Adrenal gland (tissue), 12 donors: Measurements from ENCODE around the gene PTAR1. TPM values are rescaled to one million over a fixed set of nuclear protein-coding genes. Genes with fewer than 3 reads are reported as not detected.

Experiments
- DNase-seq, 7 donors: peaks; one replicate each; pipeline ENCODE4 v3.0.0-alpha.2; 2019 to 2020
- H3K27ac ChIP-seq, 5 donors: fragments of 200-600 bp; sonication (generic) in 4 of 5; 1 replicate in 3 of 5; 2 replicates in 2 of 5; pipeline versions ENCODE4 v1.5.1 to v1.8.0; 2016 to 2020; ENCODE audit warnings: mild to moderate bottlenecking in 1 of 5
- H3K27me3 ChIP-seq: fragments of 200-600 bp; 2 replicates; pipeline ENCODE4 v1.8.0; 2021
- H3K36me3 ChIP-seq, 2 donors: fragments of 200-600 bp; replicated peaks in 1 of 2; 1 replicate in 1 of 2; 2 replicates in 1 of 2; pipeline versions ENCODE4 v1.5.1 to v1.8.0; 2018 to 2022
- H3K4me1 ChIP-seq, 2 donors: fragments of 200-600 bp; replicated peaks in 1 of 2; 1 replicate in 1 of 2; 2 replicates in 1 of 2; pipeline versions ENCODE4 v1.5.1 to v1.8.0; 2018 to 2021
- H3K4me3 ChIP-seq, 4 donors: fragments of 200-600 bp; sonication (generic) in 3 of 4; one replicate each; pipeline ENCODE4 v1.5.1; 2016 to 2018
- H3K9me3 ChIP-seq, 3 donors: fragments of 200-600 bp; sonication (generic) in 1 of 3; replicated peaks in 1 of 3; 1 replicate in 2 of 3; 2 replicates in 1 of 3; pipeline versions ENCODE4 v1.5.1 to v1.8.0; 2016 to 2021
- POLR2A ChIP-seq, 2 donors: fragments of 450-650 bp; IDR thresholded peaks; one replicate each; pipeline ENCODE4 v1.6.1; 2017; ENCODE audit warnings: antibody characterized with exemption in 2 of 2, mild to moderate bottlenecking in 2 of 2, moderate library complexity in 1 of 2
- WGBS, 4 donors: extraction: QIAGEN DNeasy Blood & Tissue Kit in 2 of 4; methylation state at CpG; one replicate each; pipeline versions ENCODE4 v1.1.5 to v1.1.7; 2013 to 2017; 5-methylcytosine and 5-hydroxymethylcytosine counted together
- intact Hi-C, 2 donors: fragments of 100-400 bp; cut with DNase I; formaldehyde crosslinking; loops; one replicate each; pipeline versions ENCODE4 v1.14.1 to v1.15.0; 2022 to 2023
- polyA plus RNA-seq, 3 donors: library from polyadenylated mRNA; stranded (reverse); fragments of 200-250 nt in 2 of 3; fragments of 350-450 nt in 1 of 3; fragmentation: Illumina TruSeq in 1 of 3; extraction: RNeasy Lipid Tissue Mini Kit (QIAGEN cat#74804) in 1 of 3; gene quantifications; one replicate each; pipeline ENCODE4 v1.2.3, GENCODE V29; 2013 to 2014
- total RNA-seq, 9 donors: library from RNA; depleted of rRNA in 4 of 9; stranded (reverse); fragments of >200 nt in 4 of 9; fragments of 120-200 nt in 1 of 9; fragmentation: NEBNext Ultra II Directional in 1 of 9; extraction: Animal tissue kit (Norgen Biotek cat#: 25700) in 1 of 9; gene quantifications; one replicate each; pipeline versions ENCODE4 v1.1.0 to v1.2.4, GENCODE V29; 2013 to 2023
- TF ChIP-seq, protein P1 (sequence below), 6 experiments: fragments of 450-650 bp in 4 of 6; fragments of 200-600 bp in 2 of 6; sonication (generic) in 1 of 6; IDR thresholded peaks; 1 replicate in 5 of 6; 2 replicates in 1 of 6; pipeline versions ENCODE4 v1.5.1 to v1.8.0; 2016 to 2021; ENCODE audit warnings: antibody characterized with exemption in 6 of 6, mild to moderate bottlenecking in 2 of 6, moderate library complexity in 1 of 6
- donor health status: healthy with polysubstance abuse.
- donor health status: Bipolar disorder and iron deficiency.
- donor health status: DM: yes; HTN: yes; CAD: no.
- donor health status: DM: no; HTN: no; CAD: no.
- donor health status: DM: no; HTN: no; CAD: no.
- donor health status: DM: yes; HTN: yes; CAD: no.

Gene PTAR1
- total and polyA plus RNA-seq, 12 donors = 3.7 to 70.4 (median 37.2) TPM

GRCh38 chr9:69797675-69798074 lies 37.9 kb upstream of the PTAR1 start:
- 8 to 30% (median 25%) methylated on average over 1 of the region's 1 CpG for WGBS, 4 donors
- intact Hi-C loops = no loop called here
- TF ChIP-seq POLR2A (IDR thresholded peaks at IDR 0.05) = no peak
- TF ChIP-seq, protein P1, sequence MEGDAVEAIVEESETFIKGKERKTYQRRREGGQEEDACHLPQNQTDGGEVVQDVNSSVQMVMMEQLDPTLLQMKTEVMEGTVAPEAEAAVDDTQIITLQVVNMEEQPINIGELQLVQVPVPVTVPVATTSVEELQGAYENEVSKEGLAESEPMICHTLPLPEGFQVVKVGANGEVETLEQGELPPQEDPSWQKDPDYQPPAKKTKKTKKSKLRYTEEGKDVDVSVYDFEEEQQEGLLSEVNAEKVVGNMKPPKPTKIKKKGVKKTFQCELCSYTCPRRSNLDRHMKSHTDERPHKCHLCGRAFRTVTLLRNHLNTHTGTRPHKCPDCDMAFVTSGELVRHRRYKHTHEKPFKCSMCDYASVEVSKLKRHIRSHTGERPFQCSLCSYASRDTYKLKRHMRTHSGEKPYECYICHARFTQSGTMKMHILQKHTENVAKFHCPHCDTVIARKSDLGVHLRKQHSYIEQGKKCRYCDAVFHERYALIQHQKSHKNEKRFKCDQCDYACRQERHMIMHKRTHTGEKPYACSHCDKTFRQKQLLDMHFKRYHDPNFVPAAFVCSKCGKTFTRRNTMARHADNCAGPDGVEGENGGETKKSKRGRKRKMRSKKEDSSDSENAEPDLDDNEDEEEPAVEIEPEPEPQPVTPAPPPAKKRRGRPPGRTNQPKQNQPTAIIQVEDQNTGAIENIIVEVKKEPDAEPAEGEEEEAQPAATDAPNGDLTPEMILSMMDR (IDR thresholded peaks at IDR 0.05) = no peak
- Histone ChIP-seq H3K27ac (no peak overlapping the region), H3K4me3 (no peak overlapping the region), H3K4me1 (no peaks in the 10 kb centered on the region), H3K36me3 (no peaks in the 10 kb centered on the region), H3K9me3 (no peaks in the 10 kb centered on the region), H3K27me3 (no peaks in the 10 kb centered on the region)
- DNase-seq = no peak

DNA sequence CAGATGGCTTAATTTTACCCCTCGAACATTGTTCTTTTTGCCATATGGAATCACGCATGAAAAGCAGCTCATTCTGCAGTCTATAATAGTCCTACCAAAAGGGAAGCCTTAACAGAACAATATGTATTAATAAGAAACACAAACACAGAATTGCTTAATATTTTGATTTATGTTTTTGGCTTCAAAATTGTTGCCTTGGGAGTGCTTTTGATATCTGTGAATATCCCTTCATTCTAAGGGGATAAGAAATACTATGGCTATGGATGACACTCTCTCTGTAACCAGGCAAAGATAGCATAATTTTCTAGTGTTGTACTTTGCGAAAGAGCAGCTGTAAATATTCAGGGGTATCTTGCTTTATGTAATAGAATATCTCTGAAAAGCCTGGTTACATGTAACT lies 34.5 kb upstream of the PTAR1 start:
- DNase-seq = no peak
- intact Hi-C loops = no loop called here
- Histone ChIP-seq H3K27ac (no peak overlapping the region), H3K4me1 (no peaks in the 10 kb centered on the region), H3K9me3 (no peaks in the 10 kb centered on the region), H3K36me3 (no peaks in the 10 kb centered on the region), H3K4me3 (no peak overlapping the region), H3K27me3 (no peaks in the 10 kb centered on the region)
- 78 to 89% (median 81%) methylated on average over 3 of the region's 3 CpGs for WGBS, 4 donors
- TF ChIP-seq POLR2A (IDR thresholded peaks at IDR 0.05) = no peak
- TF ChIP-seq, protein P1 (IDR thresholded peaks at IDR 0.05) = no peak

DNA sequence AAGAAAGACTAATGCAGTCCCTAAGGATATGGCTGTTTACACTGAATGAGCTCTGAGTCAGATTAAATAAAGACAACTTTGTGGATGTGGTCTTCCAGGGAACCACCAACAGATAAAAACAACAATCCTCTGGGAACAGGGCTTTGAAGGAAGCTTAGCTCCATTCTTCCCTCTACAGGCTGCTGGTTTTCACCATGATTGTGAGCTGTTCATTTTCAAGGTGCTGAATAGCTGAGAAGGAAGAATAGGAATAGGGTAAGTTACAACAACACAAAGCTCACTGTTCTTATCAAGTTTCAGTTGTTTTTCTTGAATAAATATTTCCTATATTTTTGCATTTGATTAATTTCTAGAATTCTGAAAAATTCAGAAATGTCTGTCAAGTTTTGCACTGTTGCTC lies 25.9 kb upstream of the PTAR1 start:
- Histone ChIP-seq H3K9me3 (no peaks in the 10 kb centered on the region), H3K27ac (no peak overlapping the region), H3K36me3 (no peaks in the 10 kb centered on the region), H3K4me1 (no peaks in the 10 kb centered on the region), H3K4me3 (no peak overlapping the region), H3K27me3 (no peaks in the 10 kb centered on the region)
- DNase-seq = no peak
- intact Hi-C loops = no loop called here
- no peak for TF ChIP-seq POLR2A (IDR thresholded peaks at IDR 0.05)
- TF ChIP-seq, protein P1 (IDR thresholded peaks at IDR 0.05) = no peak

DNA sequence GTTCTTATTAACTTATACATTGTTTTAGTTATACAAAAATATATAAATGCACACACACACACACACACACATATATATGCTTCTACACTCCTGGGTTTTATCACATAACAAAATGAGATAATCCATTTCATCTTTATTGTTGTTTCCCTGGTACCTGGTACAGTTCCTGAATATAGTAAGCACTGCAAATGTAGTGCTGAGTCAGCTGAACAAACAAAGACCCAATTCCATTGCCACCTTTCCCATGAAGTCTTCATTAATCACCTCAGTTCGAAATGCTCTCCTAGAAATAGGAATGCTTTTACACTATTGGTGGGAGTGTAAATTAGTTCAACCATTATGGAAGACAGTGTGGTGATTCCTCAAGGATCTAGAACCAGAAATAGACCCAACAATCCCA lies 13.4 kb upstream of the PTAR1 start:
- no peak overlapping the region for H3K4me3 ChIP-seq
- DNase-seq = no peak
- 57 to 72% (median 61%) methylated on average over 1 of the region's 1 CpG for WGBS, 4 donors
- no peak overlapping the region for H3K27ac ChIP-seq
- H3K4me1 ChIP-seq = no peaks in the 10 kb centered on the region
- no peaks in the 10 kb centered on the region for H3K36me3 ChIP-seq
- intact Hi-C loops = no loop called here
- H3K9me3 ChIP-seq = no peaks in the 10 kb centered on the region
- TF ChIP-seq, protein P1 (IDR thresholded peaks at IDR 0.05) = no peak
- TF ChIP-seq POLR2A (IDR thresholded peaks at IDR 0.05) = no peak
- H3K27me3 ChIP-seq = no peaks in the 10 kb centered on the region
